Uterus (tissue), 4 donors: ENCODE results near the gene TMEM129. TPM values are rescaled to one million over a fixed set of nuclear protein-coding genes. Genes with fewer than 3 reads are reported as not detected.

Experiments used
- DNase-seq, 2 donors: peaks; one replicate each; pipeline ENCODE4 v3.0.0-alpha.2; 2019 to 2020
- H3K27ac ChIP-seq, 2 donors: fragments of 200-600 bp; sonication (generic); 1 replicate in 1 of 2; 2 replicates in 1 of 2; pipeline ENCODE4 v1.5.1; 2016 to 2018
- H3K27me3 ChIP-seq, 2 donors: fragments of 200-600 bp; sonication (generic); one replicate each; pipeline ENCODE4 v1.5.1; 2018 to 2019; ENCODE audit warnings: control low read depth in 1 of 2
- H3K36me3 ChIP-seq, 2 donors: fragments of 200-600 bp; sonication (generic); one replicate each; pipeline ENCODE4 v1.5.1; 2019; ENCODE audit warnings: control low read depth in 1 of 2
- H3K4me1 ChIP-seq, 2 donors: fragments of 200-600 bp; sonication (generic); one replicate each; pipeline ENCODE4 v1.5.1; 2018 to 2019; ENCODE audit warnings: control low read depth in 1 of 2
- H3K4me3 ChIP-seq, 2 donors: fragments of 200-600 bp; sonication (generic); 1 replicate in 1 of 2; 2 replicates in 1 of 2; pipeline ENCODE4 v1.5.1; 2018 to 2019; ENCODE audit warnings: mild to moderate bottlenecking in 1 of 2
- H3K9me3 ChIP-seq, 2 donors: fragments of 200-600 bp; sonication (generic); one replicate each; pipeline ENCODE4 v1.5.1; 2019; ENCODE audit warnings: control low read depth in 1 of 2
- POLR2A ChIP-seq, 2 donors: fragments of 450-650 bp; IDR thresholded peaks; one replicate each; pipeline ENCODE4 v1.6.1; 2016; ENCODE audit warnings: antibody characterized with exemption in 2 of 2, mild to moderate bottlenecking in 1 of 2, moderate library complexity in 1 of 2
- intact Hi-C: fragments of 100-400 bp; cut with DNase I; formaldehyde crosslinking; loops from one replicate; pipeline ENCODE4 v1.15.1; 2023; ENCODE audit warnings: low total_unique reads
- total RNA-seq, 4 donors: library from RNA; depleted of rRNA in 3 of 4; stranded (reverse); fragments of >200 nt in 3 of 4; gene quantifications; one replicate each; pipeline versions ENCODE4 v1.1.0 to v1.2.4, GENCODE V29; 2014 to 2023
- TF ChIP-seq, protein P1 (sequence below), 4 experiments: fragments of 200-600 bp in 2 of 4; fragments of 450-650 bp in 2 of 4; sonication (generic) in 2 of 4; IDR thresholded peaks; one replicate each; pipeline ENCODE4 v1.5.1; 2016 to 2019; ENCODE audit warnings: antibody characterized with exemption in 4 of 4, mild to moderate bottlenecking in 2 of 4, moderate library complexity in 1 of 4
- donor health status: DM: yes; HTN: yes; CAD: no.

Gene TMEM129
- total RNA-seq, 4 donors from 2014 or later: 31.0 to 99.7 (median 42.7) TPM

- no peak for TF ChIP-seq POLR2A (IDR thresholded peaks at IDR 0.05)
- TF ChIP-seq, protein P1, sequence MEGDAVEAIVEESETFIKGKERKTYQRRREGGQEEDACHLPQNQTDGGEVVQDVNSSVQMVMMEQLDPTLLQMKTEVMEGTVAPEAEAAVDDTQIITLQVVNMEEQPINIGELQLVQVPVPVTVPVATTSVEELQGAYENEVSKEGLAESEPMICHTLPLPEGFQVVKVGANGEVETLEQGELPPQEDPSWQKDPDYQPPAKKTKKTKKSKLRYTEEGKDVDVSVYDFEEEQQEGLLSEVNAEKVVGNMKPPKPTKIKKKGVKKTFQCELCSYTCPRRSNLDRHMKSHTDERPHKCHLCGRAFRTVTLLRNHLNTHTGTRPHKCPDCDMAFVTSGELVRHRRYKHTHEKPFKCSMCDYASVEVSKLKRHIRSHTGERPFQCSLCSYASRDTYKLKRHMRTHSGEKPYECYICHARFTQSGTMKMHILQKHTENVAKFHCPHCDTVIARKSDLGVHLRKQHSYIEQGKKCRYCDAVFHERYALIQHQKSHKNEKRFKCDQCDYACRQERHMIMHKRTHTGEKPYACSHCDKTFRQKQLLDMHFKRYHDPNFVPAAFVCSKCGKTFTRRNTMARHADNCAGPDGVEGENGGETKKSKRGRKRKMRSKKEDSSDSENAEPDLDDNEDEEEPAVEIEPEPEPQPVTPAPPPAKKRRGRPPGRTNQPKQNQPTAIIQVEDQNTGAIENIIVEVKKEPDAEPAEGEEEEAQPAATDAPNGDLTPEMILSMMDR (IDR thresholded peaks at IDR 0.05): no peak
- H3K4me1 ChIP-seq: no peaks in the 10 kb centered on the region
- DNase-seq: peak in 1 of 2 donors; percentile 61
- H3K4me3 ChIP-seq: no peak overlapping the region
- intact Hi-C loops: loop anchor here (5.0 kb wide), 1 partner anchor 35 kb away; no protein-coding TSS in a partner anchor
- peak overlapping the region in 1 of 2 donors; percentile 52 for H3K27ac ChIP-seq
- H3K36me3 ChIP-seq: no peaks in the 10 kb centered on the region
- no peaks in the 10 kb centered on the region for H3K9me3 ChIP-seq
- no peaks in the 10 kb centered on the region for H3K27me3 ChIP-seq
Measured at GRCh38 chr4:1727117-1728031, 6.3 kb upstream of the TMEM129 start.

- H3K9me3 ChIP-seq: no peaks in the 10 kb centered on the region
- intact Hi-C loops: loop anchor here (5.0 kb wide), 1 partner anchor 34 kb away; no protein-coding TSS in a partner anchor
- H3K27ac ChIP-seq: peak overlapping the region in 1 of 2 donors; percentile 52
- peaks cover 0 to 9% of the 10 kb centered on the region in 2 donors for H3K4me1 ChIP-seq
- no peaks in the 10 kb centered on the region for H3K36me3 ChIP-seq
- TF ChIP-seq POLR2A (IDR thresholded peaks at IDR 0.05): no peak
- TF ChIP-seq, protein P1 (IDR thresholded peaks at IDR 0.05): peak; percentile 86 to 96 (median 90)
- no peak overlapping the region for H3K4me3 ChIP-seq
- no peaks in the 10 kb centered on the region for H3K27me3 ChIP-seq
- peak; percentile 79 to 83 for DNase-seq
Measured at GRCh38 chr4:1726146-1726934, 5.2 kb upstream of the TMEM129 start.

GRCh38 chr4:1725521-1725920, 4.4 kb upstream of the TMEM129 start:
- intact Hi-C loops: loop anchor here (5.0 kb wide), 1 partner anchor 33 kb away; no protein-coding TSS in a partner anchor
- Histone ChIP-seq H3K4me1 (peaks cover 0 to 9% of the 10 kb centered on the region in 2 donors), H3K4me3 (no peak overlapping the region), H3K27ac (no peak overlapping the region), H3K36me3 (no peaks in the 10 kb centered on the region), H3K27me3 (no peaks in the 10 kb centered on the region), H3K9me3 (no peaks in the 10 kb centered on the region)
- no peak for DNase-seq
- no peak for TF ChIP-seq POLR2A (IDR thresholded peaks at IDR 0.05)
- TF ChIP-seq, protein P1 (IDR thresholded peaks at IDR 0.05): no peak

DNA sequence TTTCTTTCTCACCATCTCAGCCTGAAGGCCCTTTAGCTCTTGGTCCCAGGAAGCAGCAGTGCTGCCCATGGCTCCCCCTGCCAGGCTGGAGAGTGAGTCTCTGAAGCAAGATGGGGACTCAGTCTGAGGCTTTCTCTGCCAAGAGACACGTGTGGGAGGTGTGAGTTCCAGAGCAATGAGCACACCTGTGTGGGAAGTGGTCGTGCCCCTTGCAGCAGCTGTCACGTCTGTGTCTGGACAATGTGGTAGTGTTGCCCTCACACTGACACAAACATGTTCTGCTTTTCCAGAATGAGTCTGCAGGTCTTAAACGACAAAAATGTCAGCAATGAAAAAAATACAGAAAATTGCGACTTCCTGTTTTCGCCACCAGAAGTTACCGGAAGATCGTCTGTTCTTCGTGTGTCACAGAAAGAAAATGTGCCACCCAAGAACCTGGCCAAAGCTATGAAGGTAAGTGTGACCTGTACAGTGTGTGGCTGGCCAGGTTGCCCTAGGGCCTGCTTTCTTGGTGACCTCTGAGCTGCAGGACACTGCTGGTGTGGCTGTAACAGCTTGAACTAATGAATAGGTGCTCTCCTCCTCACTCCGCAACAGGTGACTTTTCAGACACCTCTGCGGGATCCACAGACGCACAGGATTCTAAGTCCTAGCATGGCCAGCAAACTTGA, 2.1 kb upstream of the TMEM129 start:
- TF ChIP-seq, protein P1 (IDR thresholded peaks at IDR 0.05): no peak
- TF ChIP-seq POLR2A (IDR thresholded peaks at IDR 0.05): no peak
- intact Hi-C loops: loop anchor here (5.0 kb wide), 1 partner anchor 134 kb away; the partner anchor contains the start of gene LETM1
- no peak for DNase-seq
- Histone ChIP-seq H3K36me3 (no peaks in the 10 kb centered on the region), H3K27me3 (no peaks in the 10 kb centered on the region), H3K27ac (no peak overlapping the region), H3K4me3 (no peak overlapping the region), H3K4me1 (peaks cover 0 to 19% of the 10 kb centered on the region in 2 donors), H3K9me3 (no peaks in the 10 kb centered on the region)
